Right hindlimb (tissue), 1 donor: ENCODE results near the gene AKR7A3.
"Not testable (repeated sequence)": the region's sequence is repeated elsewhere in the genome, so short reads cannot be mapped to it uniquely, and the experiment has no call there.

ENCODE experiments used
- DNase-seq: peaks from one replicate; pipeline ENCODE4 v3.0.0-alpha.2; 2018

The AKR7A3 gene

GRCh38 chr1:19317126-19317910 is 28.7 kb upstream of the AKR7A3 start:
- DNase-seq = no peak

GRCh38 chr1:19315378-19316198 is 27.0 kb upstream of the AKR7A3 start:
- DNase-seq = no peak

GRCh38 chr1:19313961-19314882 is 25.7 kb upstream of the AKR7A3 start:
- no peak for DNase-seq

DNA sequence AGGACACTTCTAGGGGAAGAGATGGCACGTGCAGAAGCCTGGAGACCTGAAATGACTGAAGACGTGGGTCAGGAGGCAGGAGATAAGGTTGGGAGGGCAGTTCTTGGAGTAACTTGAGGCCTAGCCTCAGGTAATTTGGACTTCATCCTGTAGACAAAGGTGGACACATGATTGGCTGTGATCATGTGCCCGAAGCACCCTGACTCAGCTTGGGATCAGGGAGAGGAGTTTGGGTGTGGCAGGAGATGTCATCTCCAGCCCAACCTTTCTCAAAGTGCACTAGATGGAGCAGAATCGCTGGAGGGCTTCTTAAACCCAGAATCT is 25.0 kb upstream of the AKR7A3 start:
- no peak for DNase-seq

DNA sequence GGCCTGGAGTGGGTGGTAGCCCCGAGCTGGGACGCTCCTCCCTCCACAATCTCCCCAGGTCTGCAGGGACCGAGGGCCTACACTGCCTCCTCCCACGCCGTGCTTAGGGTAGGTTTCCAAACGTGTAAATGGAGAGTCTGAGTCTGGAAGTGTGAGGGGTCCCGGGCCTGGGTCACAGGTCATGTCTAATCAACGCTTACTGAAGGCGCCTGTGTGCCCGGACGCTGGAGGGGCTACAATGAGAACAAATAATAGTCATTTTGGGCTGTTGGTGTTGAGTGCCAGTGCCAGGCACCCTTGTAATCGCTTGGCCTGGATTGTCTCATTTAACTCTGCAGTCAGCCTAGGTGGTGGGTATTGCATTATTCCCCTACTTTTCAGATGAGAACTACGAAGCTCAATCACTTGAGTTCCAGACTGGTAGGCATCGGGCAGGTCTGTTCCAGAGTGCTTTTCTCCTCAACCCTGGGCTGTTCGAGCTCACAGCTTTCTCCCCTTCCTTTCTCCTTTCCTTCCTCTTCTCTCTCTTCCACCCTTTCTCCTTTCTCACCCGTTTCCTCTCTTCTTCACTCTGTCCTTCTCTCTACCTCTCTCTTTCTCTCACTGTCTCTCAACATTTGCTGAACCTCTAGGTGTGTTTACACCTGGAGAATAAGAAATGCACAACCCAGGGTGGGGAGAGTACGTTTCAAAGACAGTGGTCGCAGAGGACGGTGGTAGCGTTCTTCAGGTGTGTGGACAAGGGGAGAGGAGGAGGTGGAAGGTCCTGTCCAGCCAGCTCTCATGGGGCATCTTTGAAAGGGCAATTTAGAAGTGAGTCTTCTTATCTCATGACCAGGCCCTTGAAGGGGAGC is 24.4 kb upstream of the AKR7A3 start:
- DNase-seq = no peak

DNA sequence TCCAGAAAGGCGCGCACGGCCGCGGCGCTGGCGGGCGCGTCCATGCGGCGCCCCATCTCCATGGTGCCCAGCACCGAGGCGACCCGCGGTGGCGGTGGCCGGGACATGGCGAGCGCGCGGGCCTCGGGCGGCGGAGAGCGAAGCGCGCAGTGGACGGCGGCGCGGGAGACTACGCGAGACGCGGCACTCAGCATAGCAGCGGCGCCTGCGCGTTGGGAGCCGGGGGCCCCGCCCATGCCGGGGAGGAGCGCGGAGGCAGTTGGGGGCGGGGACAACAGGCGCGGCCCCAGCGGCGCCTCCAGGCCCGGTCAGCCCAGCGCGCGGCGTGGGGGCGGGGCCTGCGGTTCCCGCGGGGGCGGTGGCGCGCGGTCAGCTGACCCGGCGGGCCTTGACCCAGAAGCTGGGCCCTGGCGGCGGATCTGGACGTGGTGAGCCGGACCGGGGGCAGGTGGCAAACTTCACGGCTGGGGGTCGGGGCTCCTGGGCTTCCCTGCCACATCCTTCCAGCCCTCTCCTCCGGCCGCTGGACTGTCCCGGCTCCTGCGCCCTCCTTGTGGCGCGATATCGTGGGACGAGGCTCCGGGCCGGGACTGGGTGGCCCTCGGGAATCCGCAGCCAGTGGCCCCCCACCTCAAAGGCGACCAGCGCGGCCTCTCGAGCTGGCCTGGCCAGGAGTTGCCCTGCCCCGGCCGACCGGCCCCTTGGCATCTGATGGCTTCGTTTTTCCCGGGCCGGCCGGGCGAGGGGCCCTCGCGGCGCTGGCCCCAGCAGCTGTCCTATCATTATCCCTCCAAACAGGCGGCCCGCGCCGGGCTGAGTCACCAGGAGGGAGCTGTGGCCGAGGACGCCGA is 23.6 kb upstream of the AKR7A3 start, which contains the start of the genes AKR7A2 and SLC66A1:
AKR7A2 (minus strand) TSS at position 214 of the 851 bp plus-strand sequence; CDS start at position 194, 20 bp downstream.
SLC66A1 (plus strand) TSS at position 396 of the 851 bp plus-strand sequence. CDS start 5,352 bp downstream, outside the sequence.
- DNase-seq = peak; percentile 96

- no peak for DNase-seq
Observed at GRCh38 chr1:19311503-19311930, 22.9 kb upstream of the AKR7A3 start.

DNA sequence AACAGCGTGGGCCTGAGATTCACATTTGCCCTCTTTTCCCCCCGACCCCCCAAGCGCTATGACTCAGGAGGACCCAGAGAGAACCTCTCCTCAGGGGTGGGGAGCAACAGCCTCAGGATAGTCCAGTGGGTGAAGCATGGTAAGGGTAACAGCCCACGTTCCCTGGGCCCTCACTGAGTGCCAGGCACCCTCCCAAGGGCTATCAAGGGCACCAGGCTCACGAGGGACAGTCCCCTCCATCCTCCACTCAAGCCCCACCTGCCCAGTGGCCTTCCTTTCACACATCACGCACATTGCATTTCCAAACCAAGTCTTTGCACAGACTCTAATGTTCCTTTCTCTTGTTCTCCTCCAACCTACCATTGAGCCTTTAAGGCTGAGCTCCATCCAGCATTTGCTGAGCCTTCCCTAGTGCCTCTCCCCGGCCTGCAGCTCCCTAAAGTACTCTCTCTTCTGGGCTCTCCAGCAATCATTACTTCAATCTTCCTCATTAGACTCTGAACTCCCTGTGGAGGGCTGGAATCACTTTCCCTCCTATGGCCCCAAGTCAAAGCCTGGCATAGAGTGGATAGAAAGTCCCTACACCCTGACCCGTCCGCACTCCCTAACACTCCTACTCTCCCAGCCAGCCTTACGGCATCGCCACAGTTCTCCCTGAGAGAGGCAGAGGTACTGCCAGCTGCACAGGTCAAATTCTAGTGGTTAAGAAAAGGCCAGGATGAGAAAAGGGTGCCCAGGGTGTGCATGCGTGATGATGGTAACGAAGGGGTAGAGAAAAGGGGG is 22.3 kb upstream of the AKR7A3 start:
- DNase-seq = no peak

DNA sequence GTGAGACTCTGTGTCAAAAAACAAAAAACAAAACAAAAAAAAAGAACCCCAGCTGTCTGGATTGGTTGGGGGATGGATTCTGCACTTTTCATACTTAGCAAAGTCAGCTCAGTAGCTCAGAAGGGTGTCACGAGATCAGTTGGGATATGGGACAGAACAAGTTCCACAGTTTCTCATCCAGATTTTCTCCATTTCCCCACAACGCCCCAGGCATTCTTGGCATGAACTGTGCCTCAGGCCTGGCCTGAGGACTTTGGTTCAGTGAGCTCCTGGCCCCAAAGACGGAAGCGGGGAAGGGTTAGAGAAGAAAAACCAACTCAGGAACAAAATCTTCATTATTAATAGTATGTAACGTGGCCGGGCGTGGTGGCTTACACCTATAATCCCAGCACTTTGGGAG is 21.5 kb upstream of the AKR7A3 start:
- DNase-seq = no peak

DNA sequence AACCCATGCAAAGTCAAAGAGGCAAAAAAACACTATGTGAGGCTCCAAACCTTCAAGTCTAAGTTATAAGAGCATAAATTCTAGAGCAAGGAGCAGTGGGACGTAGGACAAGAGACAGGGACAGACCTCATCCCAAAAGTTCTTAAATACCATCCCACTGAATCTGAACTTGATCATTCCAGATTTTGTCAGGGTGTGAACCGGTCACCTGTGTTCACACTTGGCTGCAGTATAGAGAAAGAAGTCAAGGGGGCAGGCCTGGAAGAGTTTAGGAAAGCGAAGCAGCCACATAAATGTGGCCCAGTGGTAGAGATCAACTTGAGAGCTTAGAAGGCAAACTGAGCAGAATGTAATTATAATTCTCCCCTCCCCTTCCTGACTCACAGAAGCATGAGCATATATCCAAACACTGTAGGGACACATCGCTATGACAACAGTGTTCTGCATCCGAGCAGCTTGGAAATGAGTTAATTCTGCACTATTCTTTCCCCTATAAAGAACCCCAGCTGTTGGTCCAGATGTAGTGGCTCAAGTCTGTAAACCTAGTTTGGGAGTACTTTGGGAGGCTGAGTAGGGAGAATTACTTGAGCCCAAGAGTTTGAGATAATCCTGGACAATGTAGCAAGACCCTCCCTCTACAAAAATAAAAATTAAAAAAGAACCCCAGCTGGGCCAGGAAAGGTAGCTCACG is 20.7 kb upstream of the AKR7A3 start:
- DNase-seq = no peak

DNA sequence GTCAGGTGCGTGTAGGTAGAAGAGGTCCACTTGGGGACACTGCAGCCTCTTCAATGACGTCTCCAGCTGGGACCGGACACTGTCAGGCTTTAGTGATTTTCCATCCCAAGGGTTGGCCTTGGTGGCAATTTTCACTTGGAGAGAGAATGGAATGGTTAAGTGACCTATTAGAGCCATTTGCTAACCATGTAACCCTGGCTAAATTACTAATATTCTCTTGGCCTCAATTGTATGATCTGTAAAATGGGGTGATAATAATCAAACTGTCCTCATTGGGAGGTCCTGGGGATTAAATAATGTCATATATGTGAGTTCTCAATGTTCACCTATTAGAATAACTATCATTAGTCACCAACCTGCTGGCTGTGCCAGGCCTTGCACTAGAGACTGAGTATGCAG is 19.9 kb upstream of the AKR7A3 start:
- no peak for DNase-seq

GRCh38 chr1:19307794-19308508 is 19.4 kb upstream of the AKR7A3 start:
- no peak for DNase-seq

- DNase-seq = no peak
Observed at GRCh38 chr1:19306941-19307340, 18.4 kb upstream of the AKR7A3 start.

- DNase-seq = no peak
Observed at GRCh38 chr1:19305880-19306279, 17.3 kb upstream of the AKR7A3 start.

GRCh38 chr1:19304081-19304480 is 15.5 kb upstream of the AKR7A3 start:
- not testable (repeated sequence) for DNase-seq

- DNase-seq = no peak
Observed at GRCh38 chr1:19300211-19300610, 11.6 kb upstream of the AKR7A3 start.

DNA sequence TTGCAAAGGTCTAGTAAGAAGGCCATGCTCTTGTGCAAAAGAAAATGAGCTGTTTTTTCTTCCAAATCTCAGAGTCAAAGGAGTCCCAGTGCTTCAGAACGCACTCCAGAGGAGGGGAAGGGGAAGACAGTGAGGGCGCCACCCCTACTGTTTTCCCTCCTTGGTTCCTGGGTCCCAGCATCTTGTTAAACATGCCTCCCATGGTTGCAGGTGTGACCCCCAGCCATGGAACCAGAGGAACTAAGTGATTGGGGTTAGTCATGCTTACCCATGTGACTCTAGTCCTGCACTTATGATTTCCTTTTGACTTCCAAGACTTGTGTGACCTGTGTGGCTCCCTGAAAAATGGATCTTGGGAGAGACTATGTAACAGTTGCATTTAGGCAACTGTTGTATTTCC is 6.1 kb upstream of the AKR7A3 start:
- DNase-seq = no peak

DNA sequence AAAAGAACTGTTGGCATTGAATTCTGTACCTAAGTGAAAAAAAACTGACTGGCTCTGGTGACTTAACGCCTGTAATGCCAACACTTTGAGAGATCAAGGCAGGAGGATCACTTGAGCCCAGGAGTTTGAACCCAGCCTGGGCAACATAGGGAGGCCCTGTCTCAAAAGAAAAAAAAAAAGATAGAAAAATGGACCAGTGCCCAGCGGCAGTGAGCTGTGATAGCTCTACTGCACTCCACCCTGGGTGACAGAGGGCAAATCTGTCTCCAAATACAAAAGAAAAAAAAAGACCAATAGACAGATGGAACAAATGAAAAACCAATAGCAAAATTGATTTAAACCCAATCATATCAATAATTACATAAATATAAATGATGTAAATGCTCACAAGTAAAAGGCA is 674 bp upstream of the AKR7A3 start:
- DNase-seq = no peak
